ENCODE data around the gene U2AF1. TPM values are rescaled to one million over a fixed set of nuclear protein-coding genes. Genes with fewer than 3 reads are reported as not detected.
"Not testable (repeated sequence)": the region's sequence is repeated elsewhere in the genome, so short reads cannot be mapped to it uniquely, and the experiment has no call there.

The U2AF1 gene
- total and polyA plus RNA-seq, 2 donors, result 13.3 to 51.6 TPM

DNA sequence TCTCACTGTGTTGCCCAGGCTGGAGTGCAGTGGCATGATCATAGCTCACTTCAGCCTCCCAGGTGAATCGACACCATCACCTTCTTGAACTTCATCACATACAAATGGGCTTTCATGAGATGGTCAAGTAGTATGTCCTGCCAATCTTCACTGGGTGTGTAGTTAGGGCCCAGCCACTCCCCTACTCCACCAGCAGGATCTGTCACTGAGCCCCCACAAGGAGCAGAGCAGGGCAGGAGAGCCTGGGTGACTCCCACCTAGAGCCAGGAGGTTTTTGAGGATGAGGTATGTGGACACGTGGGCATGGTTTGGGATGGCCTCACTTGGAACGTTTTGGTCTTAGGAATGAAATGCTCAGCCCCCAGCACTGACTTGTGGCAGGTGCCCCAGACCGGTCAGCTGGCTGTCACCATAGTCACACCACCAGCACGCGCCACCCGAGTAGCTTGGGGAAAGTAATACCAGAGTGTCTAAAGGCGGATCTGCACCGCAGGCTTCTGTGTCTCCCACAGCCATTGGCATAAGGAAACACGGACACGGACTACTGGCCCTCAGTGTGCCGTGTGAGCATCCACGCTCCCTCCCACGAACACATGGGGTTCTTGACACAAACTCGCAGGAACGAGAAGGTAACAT lies 15.3 kb downstream of the U2AF1 start:
- H3K9me3 ChIP-seq (ENCODE audit: control insufficient read depth in 2 of 2, insufficient read depth in 1 of 2, low read length in 1 of 2); H3K27ac ChIP-seq (ENCODE audit: low read depth in 1 of 2, low read length in 1 of 2); DNase-seq (ENCODE audit: low read depth in 6 of 9, low spot score in 9 of 9); H3K27me3 ChIP-seq (ENCODE audit: control insufficient read depth in 2 of 2, insufficient read depth in 1 of 2, low read length in 1 of 2); H3K4me1 ChIP-seq (ENCODE audit: control insufficient read depth in 2 of 2, insufficient read depth in 2 of 2, low read length in 2 of 2); H3K4me3 ChIP-seq (ENCODE audit: low read length in 2 of 2); H3K36me3 ChIP-seq (ENCODE audit: control insufficient read depth in 2 of 2, insufficient read depth in 2 of 2, low read length in 1 of 2): not testable (repeated sequence)
- no CpG with 5 or more reads among the region's 16 CpGs for WGBS

DNA sequence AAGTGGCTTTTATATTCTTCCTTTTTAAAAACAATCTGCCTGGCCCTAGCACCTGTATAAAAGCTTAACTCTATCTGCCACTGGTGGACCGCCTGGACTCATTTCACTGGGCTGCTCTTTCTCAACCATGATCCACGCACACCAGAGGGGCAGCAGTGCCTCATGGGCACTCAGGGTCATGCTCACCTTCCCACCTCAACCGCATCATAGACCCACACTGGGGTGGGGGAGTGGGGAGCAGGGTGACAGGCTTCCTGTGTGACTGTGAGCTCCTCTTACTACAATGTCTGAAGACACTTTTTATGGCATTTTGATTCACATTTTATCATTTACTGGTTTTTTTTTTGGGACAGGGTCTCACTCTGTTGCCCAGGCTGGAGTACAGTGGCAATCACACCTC lies 16.4 kb downstream of the U2AF1 start:
- H3K27ac ChIP-seq (ENCODE audit: low read depth in 1 of 2, low read length in 1 of 2); H3K27me3 ChIP-seq (ENCODE audit: control insufficient read depth in 2 of 2, insufficient read depth in 1 of 2, low read length in 1 of 2); H3K4me3 ChIP-seq (ENCODE audit: low read length in 2 of 2); H3K36me3 ChIP-seq (ENCODE audit: control insufficient read depth in 2 of 2, insufficient read depth in 2 of 2, low read length in 1 of 2); DNase-seq (ENCODE audit: low read depth in 6 of 9, low spot score in 9 of 9); H3K9me3 ChIP-seq (ENCODE audit: control insufficient read depth in 2 of 2, insufficient read depth in 1 of 2, low read length in 1 of 2); H3K4me1 ChIP-seq (ENCODE audit: control insufficient read depth in 2 of 2, insufficient read depth in 2 of 2, low read length in 2 of 2): not testable (repeated sequence)
- WGBS, result no CpG with 5 or more reads among the region's 3 CpGs

DNA sequence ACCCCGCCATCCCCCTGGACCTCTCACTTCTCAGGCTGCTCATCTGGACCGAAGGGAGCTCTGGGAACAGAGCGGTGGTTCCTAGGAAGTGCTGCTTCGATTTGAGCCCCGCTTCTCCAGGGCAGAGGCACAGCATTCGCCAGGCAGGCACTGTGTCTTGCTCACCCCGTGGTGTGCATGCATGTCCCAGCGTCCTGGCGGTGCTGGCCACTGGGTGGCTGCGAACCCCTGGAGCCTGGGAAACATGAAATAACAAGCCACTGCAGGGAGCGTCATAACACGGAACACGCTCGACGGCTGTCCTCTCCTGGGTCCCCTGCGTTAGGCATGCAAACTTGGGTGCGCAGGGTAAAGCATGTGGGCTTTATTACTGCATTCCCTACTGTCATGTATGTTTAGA lies 17.9 kb downstream of the U2AF1 start:
- H3K4me3 ChIP-seq (ENCODE audit: low read length in 2 of 2); H3K4me1 ChIP-seq (ENCODE audit: control insufficient read depth in 2 of 2, insufficient read depth in 2 of 2, low read length in 2 of 2); H3K36me3 ChIP-seq (ENCODE audit: control insufficient read depth in 2 of 2, insufficient read depth in 2 of 2, low read length in 1 of 2); H3K27ac ChIP-seq (ENCODE audit: low read depth in 1 of 2, low read length in 1 of 2); H3K27me3 ChIP-seq (ENCODE audit: control insufficient read depth in 2 of 2, insufficient read depth in 1 of 2, low read length in 1 of 2); H3K9me3 ChIP-seq (ENCODE audit: control insufficient read depth in 2 of 2, insufficient read depth in 1 of 2, low read length in 1 of 2); DNase-seq (ENCODE audit: low read depth in 6 of 9, low spot score in 9 of 9): not testable (repeated sequence)
- no CpG with 5 or more reads among the region's 17 CpGs for WGBS

DNA sequence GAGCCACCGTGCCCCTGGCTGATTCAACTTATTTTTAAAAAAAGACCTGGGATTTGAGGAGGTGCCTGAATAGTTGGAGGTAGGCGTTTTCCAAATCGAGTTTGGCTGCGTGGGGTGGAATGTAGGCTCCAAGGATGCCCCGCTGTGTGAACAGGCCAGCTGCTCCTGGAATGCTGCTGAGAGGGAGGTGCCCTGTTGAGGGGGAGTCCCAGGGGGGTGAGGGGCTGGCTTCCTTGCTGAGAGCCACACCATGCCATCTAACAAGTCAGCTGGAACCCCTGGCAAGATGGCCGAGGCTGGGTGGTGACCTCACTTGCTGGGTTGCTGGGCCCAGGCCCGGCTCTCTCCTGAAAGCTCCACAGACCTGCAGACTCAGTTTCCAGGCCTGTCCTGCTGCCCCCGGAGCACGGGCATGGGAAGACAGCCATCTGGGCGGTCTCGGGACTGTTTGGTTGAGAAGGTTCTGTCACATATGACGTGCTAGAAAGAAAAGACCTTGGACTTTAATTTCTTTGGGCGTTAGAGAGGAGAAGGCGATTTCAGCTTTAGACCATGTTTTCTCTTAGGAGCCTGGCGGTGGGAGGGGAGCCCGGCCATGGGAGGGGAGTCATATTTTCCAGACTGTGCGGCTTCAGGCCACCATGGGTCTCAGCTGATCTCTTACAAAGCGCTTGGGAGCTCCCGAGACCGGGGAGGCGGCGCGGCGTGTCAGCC lies 24.6 kb downstream of the U2AF1 start:
- not testable (repeated sequence) for H3K9me3 ChIP-seq (ENCODE audit: control insufficient read depth in 2 of 2, insufficient read depth in 1 of 2, low read length in 1 of 2); DNase-seq (ENCODE audit: low read depth in 6 of 9, low spot score in 9 of 9); H3K27me3 ChIP-seq (ENCODE audit: control insufficient read depth in 2 of 2, insufficient read depth in 1 of 2, low read length in 1 of 2); H3K4me3 ChIP-seq (ENCODE audit: low read length in 2 of 2); H3K4me1 ChIP-seq (ENCODE audit: control insufficient read depth in 2 of 2, insufficient read depth in 2 of 2, low read length in 2 of 2); H3K27ac ChIP-seq (ENCODE audit: low read depth in 1 of 2, low read length in 1 of 2); H3K36me3 ChIP-seq (ENCODE audit: control insufficient read depth in 2 of 2, insufficient read depth in 2 of 2, low read length in 1 of 2)
- WGBS, result no CpG with 5 or more reads among the region's 24 CpGs

DNA sequence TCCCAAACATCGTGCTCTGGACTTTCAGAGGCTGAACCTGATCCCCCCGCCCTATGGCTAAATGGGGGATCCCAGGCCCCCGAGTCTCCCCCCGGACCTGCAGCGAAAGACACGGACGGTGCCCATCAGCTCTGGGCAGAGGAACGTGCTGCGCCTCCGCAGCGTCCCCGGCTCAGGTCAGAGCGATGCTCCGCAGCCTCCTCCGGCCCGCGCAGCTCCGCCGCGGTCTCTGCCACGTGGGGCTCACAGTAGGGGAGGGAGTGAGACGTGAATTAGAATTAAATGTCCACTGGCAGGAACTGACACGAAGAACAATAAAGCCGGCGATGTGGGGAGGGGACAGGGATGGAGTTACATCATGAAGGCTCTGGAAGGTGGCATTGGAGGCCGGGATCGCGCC lies 30.7 kb downstream of the U2AF1 start:
- not testable (repeated sequence) for H3K27ac ChIP-seq (ENCODE audit: low read depth in 1 of 2, low read length in 1 of 2); H3K36me3 ChIP-seq (ENCODE audit: control insufficient read depth in 2 of 2, insufficient read depth in 2 of 2, low read length in 1 of 2); H3K4me3 ChIP-seq (ENCODE audit: low read length in 2 of 2); DNase-seq (ENCODE audit: low read depth in 6 of 9, low spot score in 9 of 9); H3K9me3 ChIP-seq (ENCODE audit: control insufficient read depth in 2 of 2, insufficient read depth in 1 of 2, low read length in 1 of 2); H3K27me3 ChIP-seq (ENCODE audit: control insufficient read depth in 2 of 2, insufficient read depth in 1 of 2, low read length in 1 of 2); H3K4me1 ChIP-seq (ENCODE audit: control insufficient read depth in 2 of 2, insufficient read depth in 2 of 2, low read length in 2 of 2)
- WGBS, result 6% methylated on average over 3 of the region's 28 CpGs

DNA sequence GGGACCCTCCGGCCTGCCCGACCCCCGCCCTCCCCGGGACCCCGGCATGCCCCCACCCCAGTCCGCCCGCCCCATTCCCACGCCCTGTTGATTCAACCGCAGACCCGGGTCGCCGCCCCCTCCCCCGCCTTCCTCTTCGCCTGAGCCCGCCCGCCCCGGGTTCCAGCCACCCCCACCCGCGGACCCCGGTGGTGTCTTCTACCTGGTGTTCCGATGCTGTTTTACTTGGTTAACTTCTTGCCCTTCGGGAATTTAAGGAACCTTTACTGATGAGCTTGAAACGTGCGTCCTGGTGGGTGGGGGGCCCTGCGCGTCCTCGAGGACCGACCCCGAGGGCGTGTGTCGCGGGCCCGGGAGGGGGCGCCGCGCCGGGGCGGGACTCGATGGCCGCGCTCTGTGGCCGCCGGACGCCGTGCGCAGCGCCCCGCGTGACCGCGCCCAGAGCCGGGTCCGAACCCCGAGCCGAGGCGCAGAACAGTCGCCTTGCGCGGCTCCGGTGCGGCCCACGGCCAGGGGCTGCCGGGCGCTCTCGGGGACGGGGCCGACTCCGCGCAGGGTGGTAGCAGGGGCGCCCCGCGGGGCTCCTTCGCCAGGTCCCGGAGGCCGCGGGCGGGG lies 31.2 kb downstream of the U2AF1 start:
- H3K4me3 ChIP-seq (ENCODE audit: low read length in 2 of 2); H3K4me1 ChIP-seq (ENCODE audit: control insufficient read depth in 2 of 2, insufficient read depth in 2 of 2, low read length in 2 of 2); DNase-seq (ENCODE audit: low read depth in 6 of 9, low spot score in 9 of 9); H3K27me3 ChIP-seq (ENCODE audit: control insufficient read depth in 2 of 2, insufficient read depth in 1 of 2, low read length in 1 of 2); H3K27ac ChIP-seq (ENCODE audit: low read depth in 1 of 2, low read length in 1 of 2); H3K36me3 ChIP-seq (ENCODE audit: control insufficient read depth in 2 of 2, insufficient read depth in 2 of 2, low read length in 1 of 2); H3K9me3 ChIP-seq (ENCODE audit: control insufficient read depth in 2 of 2, insufficient read depth in 1 of 2, low read length in 1 of 2): not testable (repeated sequence)
- no CpG with 5 or more reads among the region's 77 CpGs for WGBS

DNA sequence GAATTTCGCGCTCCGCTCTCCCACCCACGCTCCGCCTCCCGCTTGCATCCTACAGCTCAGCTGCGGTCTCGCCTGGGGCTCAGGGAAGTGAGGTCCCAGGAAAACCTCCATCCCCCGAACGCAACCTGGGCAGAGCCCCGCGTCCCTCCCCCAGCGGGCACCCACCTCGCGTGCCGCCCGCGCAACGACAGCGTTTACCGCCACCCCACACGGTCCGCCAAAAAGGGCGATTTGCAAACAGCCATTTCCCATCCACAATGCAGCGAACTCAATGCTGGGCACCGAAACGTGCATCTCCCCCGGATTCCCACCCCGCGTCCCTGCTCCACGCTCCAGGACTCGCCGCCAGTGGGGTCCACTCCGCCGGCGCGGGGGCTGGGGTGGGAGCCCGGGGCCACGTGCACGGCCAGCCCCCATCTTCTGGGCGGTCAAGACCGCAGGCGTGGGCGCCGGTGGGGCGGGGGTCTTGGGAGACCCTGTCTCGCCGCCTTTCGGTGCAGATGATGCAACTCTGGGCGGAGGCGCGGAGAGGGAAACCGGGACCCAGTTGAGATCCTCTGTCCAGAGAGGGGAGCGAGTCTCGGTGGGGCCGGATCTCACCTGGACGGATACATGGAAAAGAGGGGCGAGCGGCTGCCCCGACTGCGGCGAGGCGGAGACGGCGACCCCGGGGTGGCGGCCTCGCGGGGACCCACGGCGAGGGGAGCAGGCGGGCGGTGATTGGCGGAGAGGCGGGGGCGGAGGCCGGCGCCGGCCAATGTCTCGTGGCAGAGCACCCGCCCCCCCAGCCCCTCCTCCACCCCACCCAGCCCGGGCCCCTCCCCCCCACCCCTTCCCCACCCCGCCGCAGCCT lies 32.0 kb downstream of the U2AF1 start, which contains the start of gene CBS:
TSS of gene CBS (minus strand) at position 666 of the 853 bp plus-strand sequence. CDS start 3,642 bp downstream, outside the sequence.
- H3K4me1 ChIP-seq (ENCODE audit: control insufficient read depth in 2 of 2, insufficient read depth in 2 of 2, low read length in 2 of 2); H3K27ac ChIP-seq (ENCODE audit: low read depth in 1 of 2, low read length in 1 of 2); H3K27me3 ChIP-seq (ENCODE audit: control insufficient read depth in 2 of 2, insufficient read depth in 1 of 2, low read length in 1 of 2); H3K9me3 ChIP-seq (ENCODE audit: control insufficient read depth in 2 of 2, insufficient read depth in 1 of 2, low read length in 1 of 2); H3K4me3 ChIP-seq (ENCODE audit: low read length in 2 of 2); DNase-seq (ENCODE audit: low read depth in 6 of 9, low spot score in 9 of 9); H3K36me3 ChIP-seq (ENCODE audit: control insufficient read depth in 2 of 2, insufficient read depth in 2 of 2, low read length in 1 of 2): not testable (repeated sequence)
- WGBS, result no CpG with 5 or more reads among the region's 84 CpGs

DNA sequence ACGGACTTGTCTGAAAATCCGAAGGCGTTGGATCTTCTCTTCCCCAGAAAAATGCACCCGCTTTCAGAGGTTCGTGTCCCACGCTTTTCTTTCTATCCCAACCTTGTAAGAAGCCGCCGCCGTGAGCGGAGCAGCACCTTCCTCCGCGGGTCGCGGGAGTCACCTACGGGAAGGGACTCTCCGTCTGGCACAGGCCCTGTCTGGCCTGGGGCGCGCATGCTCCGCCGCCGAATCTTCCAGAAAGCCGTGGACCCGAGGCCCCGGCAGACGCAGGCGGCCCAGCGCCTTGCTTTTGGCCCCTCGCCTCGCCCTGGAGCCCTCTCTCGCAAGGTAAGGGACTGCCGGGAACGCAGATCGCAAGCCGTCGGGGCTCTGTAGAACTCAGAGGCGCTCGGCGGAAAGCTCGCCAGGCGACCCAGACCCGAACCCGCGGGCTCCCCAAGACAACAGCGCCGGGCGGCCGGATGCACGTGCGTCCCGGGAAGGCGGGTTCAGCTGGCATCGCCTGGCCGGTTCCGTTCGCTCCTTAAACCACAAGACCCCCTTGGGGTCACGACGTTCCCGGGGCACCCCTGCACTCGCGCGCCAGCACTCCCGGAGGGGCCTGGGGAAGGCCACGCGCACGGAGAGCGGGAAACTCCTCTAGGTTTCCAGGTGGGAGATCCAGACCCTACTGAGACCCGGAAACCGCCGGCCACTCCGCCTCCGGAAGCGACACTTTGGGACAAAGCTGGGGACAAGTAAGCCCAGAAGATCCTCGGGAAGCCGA lies 32.8 kb downstream of the U2AF1 start:
- not testable (repeated sequence) for DNase-seq (ENCODE audit: low read depth in 6 of 9, low spot score in 9 of 9); H3K27ac ChIP-seq (ENCODE audit: low read depth in 1 of 2, low read length in 1 of 2); H3K36me3 ChIP-seq (ENCODE audit: control insufficient read depth in 2 of 2, insufficient read depth in 2 of 2, low read length in 1 of 2); H3K27me3 ChIP-seq (ENCODE audit: control insufficient read depth in 2 of 2, insufficient read depth in 1 of 2, low read length in 1 of 2); H3K4me3 ChIP-seq (ENCODE audit: low read length in 2 of 2); H3K9me3 ChIP-seq (ENCODE audit: control insufficient read depth in 2 of 2, insufficient read depth in 1 of 2, low read length in 1 of 2); H3K4me1 ChIP-seq (ENCODE audit: control insufficient read depth in 2 of 2, insufficient read depth in 2 of 2, low read length in 2 of 2)
- WGBS, result no CpG with 5 or more reads among the region's 74 CpGs
